K562 (cell line): Measurements from ENCODE around the gene SPATA24. TPM values are rescaled to one million over a fixed set of nuclear protein-coding genes. Genes with fewer than 3 reads are reported as not detected.
A peak's percentile ranks its signal among the peaks of the same experiment; 100 is the strongest.

Experiments used
- BCL6 ChIP-seq: fragments of 250-450 bp; sonication (Bioruptor Pico); IDR thresholded peaks from 2 replicates; pipeline ENCODE4 v1.4.0; 2020
- BDP1 ChIP-seq: IDR thresholded peaks from 3 replicates; pipeline ENCODE4 v1.6.1; 2011; ENCODE audit not compliant: insufficient read length, insufficient read depth
- CBFA2T3 ChIP-seq: fragments of 450-650 bp; IDR thresholded peaks from 2 replicates; pipeline ENCODE4 v1.6.1; 2017
- CEBPG ChIP-seq, 3 experiments: fragments of 200-800 bp in 1 of 3; sonication (Bioruptor generic) in 1 of 3; sonication (generic) in 1 of 3; formaldehyde crosslinking in 1 of 3; IDR thresholded peaks in 2 of 3; conservative IDR thresholded peaks in 1 of 3; 2 replicates each; pipeline versions ENCODE4 v1.6.1 to v1.8.0; 2016 to 2022; ENCODE audit warnings: missing compliant biosample characterization in 2 of 3, missing genetic modification characterization in 2 of 3, mild to moderate bottlenecking in 1 of 3, missing genetic modification reagents in 1 of 3
- CTBP1 ChIP-seq: fragments of 450-650 bp; IDR thresholded peaks from 2 replicates; pipeline ENCODE4 v1.6.1; 2016; ENCODE audit warnings: borderline replicate concordance
- EP300 ChIP-seq: IDR thresholded peaks from 2 replicates; pipeline ENCODE4 v1.6.1; 2012; ENCODE audit warnings: low read length, improper control_type of control experiment
- GATAD2B ChIP-seq: fragments of 450-650 bp; IDR thresholded peaks from 2 replicates; pipeline ENCODE4 v1.6.1; 2017; ENCODE audit warnings: mild to moderate bottlenecking, borderline replicate concordance
- GTF2E2 ChIP-seq: fragments of 200-800 bp; sonication (Bioruptor generic); IDR thresholded peaks from 2 replicates; pipeline ENCODE4 v1.6.1; 2016; ENCODE audit warnings: missing genetic modification characterization, missing compliant biosample characterization
- POLR3A ChIP-seq: IDR thresholded peaks from 2 replicates; pipeline ENCODE4 v1.6.1; 2011; ENCODE audit warnings: borderline replicate concordance, mild to moderate bottlenecking, moderate library complexity; ENCODE audit not compliant: insufficient read length, insufficient read depth; ENCODE audit errors: extremely low read depth
- PPARD ChIP-seq: fragments of 250-450 bp; sonication (Bioruptor Pico); IDR thresholded peaks from 2 replicates; pipeline ENCODE4 v1.8.0; 2022; ENCODE audit warnings: inconsistent platforms, mild to moderate bottlenecking, moderate library complexity
- SMC3 ChIP-seq: conservative IDR thresholded peaks from 2 replicates; pipeline ENCODE4 v1.6.1; 2011; ENCODE audit warnings: low read depth, low read length, improper control_type of control experiment; ENCODE audit not compliant: insufficient read depth
- ZBTB7A ChIP-seq: IDR thresholded peaks from 2 replicates; pipeline ENCODE4 v1.6.1; 2011; ENCODE audit warnings: low read depth, mild to moderate bottlenecking, low read length, moderate library complexity, borderline replicate concordance; ENCODE audit not compliant: control insufficient read depth
- ZC3H4 ChIP-seq: sonication (generic); formaldehyde crosslinking; IDR thresholded peaks from 2 replicates; pipeline ENCODE4 v1.9.0; 2021; ENCODE audit warnings: missing genetic modification reagents, borderline replicate concordance
- polyA plus RNA-seq, 8 experiments: library from polyadenylated mRNA; depleted of rRNA in 4 of 8; stranded (reverse) in 5 of 8; unstranded in 3 of 8; fragments of >200 nt; fragmentation: Nextera tagmentation in 2 of 8; fragmentation: Illumina TruSeq in 1 of 8; extraction: Ambion mirVana in 2 of 8; extraction: Trizol in 1 of 8; gene quantifications; 2 replicates each; pipeline versions ENCODE4 v1.2.1 to v1.2.3, GENCODE V29; 2011 to 2014; ENCODE audit warnings: inconsistent platforms in 1 of 8, missing spikeins in 1 of 8
- total RNA-seq, 7 experiments: library from RNA; depleted of rRNA in 6 of 7; stranded (reverse); fragments of >200 nt in 6 of 7; fragmentation: Illumina TruSeq in 2 of 7; extraction: Trizol in 2 of 7; gene quantifications; 2 replicates each; pipeline versions ENCODE4 v1.2.1 to v1.2.3, GENCODE V29; 2011 to 2021; ENCODE audit warnings: low replicate concordance in 1 of 7
- TF ChIP-seq, protein P1 (sequence below): sonication (generic); formaldehyde crosslinking; IDR thresholded peaks from 2 replicates; pipeline ENCODE4 v1.8.1; 2022; ENCODE audit warnings: missing genetic modification reagents
- TF ChIP-seq, protein P2 (sequence below), 2 experiments: IDR thresholded peaks; 2 replicates each; pipeline ENCODE4 v1.6.1; 2011; ENCODE audit warnings: borderline replicate concordance in 1 of 2, control low read depth in 1 of 2, low read depth in 1 of 2, low read length in 1 of 2, mild to moderate bottlenecking in 1 of 2, mixed read lengths in 1 of 2, moderate library complexity in 1 of 2; ENCODE audit not compliant: insufficient read depth in 1 of 2, insufficient read length in 1 of 2, poor library complexity in 1 of 2, severe bottlenecking in 1 of 2; ENCODE audit errors: extremely low read depth in 1 of 2
- TF ChIP-seq, protein P3 (sequence below): fragments of 450-650 bp; formaldehyde crosslinking; IDR thresholded peaks from 2 replicates; pipeline ENCODE4 v1.4.0; 2020; ENCODE audit warnings: mild to moderate bottlenecking, mixed read lengths
- TF ChIP-seq, protein P4 (sequence below): sonication (generic); formaldehyde crosslinking; IDR thresholded peaks from 2 replicates; pipeline ENCODE4 v1.8.0; 2023; ENCODE audit warnings: mild to moderate bottlenecking, missing genetic modification reagents
- TF ChIP-seq, protein P5 (sequence below): IDR thresholded peaks from 2 replicates; pipeline ENCODE4 v1.6.1; 2011; ENCODE audit warnings: borderline replicate concordance, low read depth, mild to moderate bottlenecking, moderate library complexity, low read length; ENCODE audit not compliant: insufficient read depth, poor library complexity, severe bottlenecking

Gene SPATA24
- total and polyA plus RNA-seq, 9 of the 15 experiments (the other 6 are each of a cell fraction or from before 2014, with no cell fraction given): 4.1 to 12.6 (median 8.0) TPM

DNA sequence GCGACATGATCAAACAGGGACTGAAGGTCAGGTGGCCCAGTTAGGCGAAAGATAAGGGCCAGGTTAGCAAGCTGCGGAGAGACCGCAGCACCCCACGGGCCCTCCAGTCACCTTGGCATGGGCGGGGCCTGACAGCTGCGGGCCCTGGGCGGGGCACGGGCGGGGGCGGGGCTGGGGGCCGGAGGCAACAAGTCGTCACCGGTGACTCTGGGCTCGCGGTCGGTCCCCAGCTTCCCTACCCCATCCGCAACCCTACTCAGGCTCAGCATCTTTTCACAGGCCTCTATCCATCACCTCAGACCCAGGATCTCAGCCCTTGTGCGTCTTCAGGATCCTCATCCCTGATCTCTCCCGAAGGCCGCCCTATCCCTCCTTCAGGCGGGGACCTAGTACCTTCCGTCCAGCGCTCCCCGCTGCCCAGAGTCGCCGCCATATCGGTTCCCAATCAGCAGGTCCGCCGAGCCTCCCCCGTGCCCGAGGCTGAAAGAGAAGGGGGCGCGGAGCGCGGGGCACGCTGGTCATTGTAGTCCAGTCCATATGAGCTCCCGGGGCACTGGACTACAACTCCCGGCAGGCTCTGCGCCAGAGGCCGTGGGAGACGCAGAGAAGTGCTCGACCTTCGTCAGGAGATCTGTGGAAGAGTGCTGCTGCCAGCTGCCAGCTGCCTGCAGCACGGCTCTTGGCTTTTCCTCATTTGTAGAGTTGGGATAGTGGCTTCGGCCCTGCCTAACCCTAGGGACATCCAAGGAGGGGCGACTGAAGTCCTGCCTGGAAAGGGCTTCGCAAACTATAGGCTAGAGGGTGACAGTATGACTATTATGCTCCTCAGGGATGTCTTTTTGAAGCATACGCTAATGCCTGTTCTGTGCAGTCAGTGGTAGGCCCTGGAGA is 35.4 kb upstream of the SPATA24 start, which contains the start of gene DNAJC18 (continued):
- TF ChIP-seq, protein P1, sequence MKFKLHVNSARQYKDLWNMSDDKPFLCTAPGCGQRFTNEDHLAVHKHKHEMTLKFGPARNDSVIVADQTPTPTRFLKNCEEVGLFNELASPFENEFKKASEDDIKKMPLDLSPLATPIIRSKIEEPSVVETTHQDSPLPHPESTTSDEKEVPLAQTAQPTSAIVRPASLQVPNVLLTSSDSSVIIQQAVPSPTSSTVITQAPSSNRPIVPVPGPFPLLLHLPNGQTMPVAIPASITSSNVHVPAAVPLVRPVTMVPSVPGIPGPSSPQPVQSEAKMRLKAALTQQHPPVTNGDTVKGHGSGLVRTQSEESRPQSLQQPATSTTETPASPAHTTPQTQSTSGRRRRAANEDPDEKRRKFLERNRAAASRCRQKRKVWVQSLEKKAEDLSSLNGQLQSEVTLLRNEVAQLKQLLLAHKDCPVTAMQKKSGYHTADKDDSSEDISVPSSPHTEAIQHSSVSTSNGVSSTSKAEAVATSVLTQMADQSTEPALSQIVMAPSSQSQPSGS (CRISPR knock-in tag): no peak
- TF ChIP-seq, protein P2, sequence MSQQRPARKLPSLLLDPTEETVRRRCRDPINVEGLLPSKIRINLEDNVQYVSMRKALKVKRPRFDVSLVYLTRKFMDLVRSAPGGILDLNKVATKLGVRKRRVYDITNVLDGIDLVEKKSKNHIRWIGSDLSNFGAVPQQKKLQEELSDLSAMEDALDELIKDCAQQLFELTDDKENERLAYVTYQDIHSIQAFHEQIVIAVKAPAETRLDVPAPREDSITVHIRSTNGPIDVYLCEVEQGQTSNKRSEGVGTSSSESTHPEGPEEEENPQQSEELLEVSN (IDR thresholded peaks at IDR 0.05; ENCODE audit: borderline replicate concordance in 1 of 2, extremely low read depth in 1 of 2, insufficient read depth in 1 of 2, insufficient read length in 1 of 2, low read depth in 1 of 2, low read length in 1 of 2, poor library complexity in 1 of 2, severe bottlenecking in 1 of 2): peak in 1 of 2 experiments; percentile 19
- TF ChIP-seq EP300 (no peak), ZC3H4 (CRISPR knock-in tag) (no peak), PPARD (CRISPR knock-in tag) (no peak), BDP1 (no peak), CBFA2T3 (peak; percentile 55), GATAD2B (no peak), SMC3 (no peak), CTBP1 (peak; percentile 100), CEBPG (CRISPR knock-in tag; IDR thresholded peaks at IDR 0.05) (no peak), CEBPG (tag; conservative IDR thresholded peaks at IDR 0.05 in 1 of 2, IDR thresholded peaks at IDR 0.05 in 1 of 2) (no peak), BCL6 (CRISPR knock-in tag) (no peak), POLR3A (no peak), ZBTB7A (peak; percentile 76), GTF2E2 (tag) (no peak)
- TF ChIP-seq, protein P3, sequence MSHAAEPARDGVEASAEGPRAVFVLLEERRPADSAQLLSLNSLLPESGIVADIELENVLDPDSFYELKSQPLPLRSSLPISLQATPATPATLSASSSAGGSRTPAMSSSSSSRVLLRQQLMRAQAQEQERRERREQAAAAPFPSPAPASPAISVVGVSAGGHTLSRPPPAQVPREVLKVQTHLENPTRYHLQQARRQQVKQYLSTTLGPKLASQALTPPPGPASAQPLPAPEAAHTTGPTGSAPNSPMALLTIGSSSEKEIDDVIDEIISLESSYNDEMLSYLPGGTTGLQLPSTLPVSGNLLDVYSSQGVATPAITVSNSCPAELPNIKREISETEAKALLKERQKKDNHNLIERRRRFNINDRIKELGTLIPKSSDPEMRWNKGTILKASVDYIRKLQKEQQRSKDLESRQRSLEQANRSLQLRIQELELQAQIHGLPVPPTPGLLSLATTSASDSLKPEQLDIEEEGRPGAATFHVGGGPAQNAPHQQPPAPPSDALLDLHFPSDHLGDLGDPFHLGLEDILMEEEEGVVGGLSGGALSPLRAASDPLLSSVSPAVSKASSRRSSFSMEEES (CRISPR knock-in tag): no peak
- TF ChIP-seq, protein P4, sequence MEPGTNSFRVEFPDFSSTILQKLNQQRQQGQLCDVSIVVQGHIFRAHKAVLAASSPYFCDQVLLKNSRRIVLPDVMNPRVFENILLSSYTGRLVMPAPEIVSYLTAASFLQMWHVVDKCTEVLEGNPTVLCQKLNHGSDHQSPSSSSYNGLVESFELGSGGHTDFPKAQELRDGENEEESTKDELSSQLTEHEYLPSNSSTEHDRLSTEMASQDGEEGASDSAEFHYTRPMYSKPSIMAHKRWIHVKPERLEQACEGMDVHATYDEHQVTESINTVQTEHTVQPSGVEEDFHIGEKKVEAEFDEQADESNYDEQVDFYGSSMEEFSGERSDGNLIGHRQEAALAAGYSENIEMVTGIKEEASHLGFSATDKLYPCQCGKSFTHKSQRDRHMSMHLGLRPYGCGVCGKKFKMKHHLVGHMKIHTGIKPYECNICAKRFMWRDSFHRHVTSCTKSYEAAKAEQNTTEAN (CRISPR knock-in tag): no peak
- TF ChIP-seq, protein P5, sequence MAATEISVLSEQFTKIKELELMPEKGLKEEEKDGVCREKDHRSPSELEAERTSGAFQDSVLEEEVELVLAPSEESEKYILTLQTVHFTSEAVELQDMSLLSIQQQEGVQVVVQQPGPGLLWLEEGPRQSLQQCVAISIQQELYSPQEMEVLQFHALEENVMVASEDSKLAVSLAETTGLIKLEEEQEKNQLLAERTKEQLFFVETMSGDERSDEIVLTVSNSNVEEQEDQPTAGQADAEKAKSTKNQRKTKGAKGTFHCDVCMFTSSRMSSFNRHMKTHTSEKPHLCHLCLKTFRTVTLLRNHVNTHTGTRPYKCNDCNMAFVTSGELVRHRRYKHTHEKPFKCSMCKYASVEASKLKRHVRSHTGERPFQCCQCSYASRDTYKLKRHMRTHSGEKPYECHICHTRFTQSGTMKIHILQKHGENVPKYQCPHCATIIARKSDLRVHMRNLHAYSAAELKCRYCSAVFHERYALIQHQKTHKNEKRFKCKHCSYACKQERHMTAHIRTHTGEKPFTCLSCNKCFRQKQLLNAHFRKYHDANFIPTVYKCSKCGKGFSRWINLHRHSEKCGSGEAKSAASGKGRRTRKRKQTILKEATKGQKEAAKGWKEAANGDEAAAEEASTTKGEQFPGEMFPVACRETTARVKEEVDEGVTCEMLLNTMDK: no peak
